ENCODE results near the gene TSNAXIP1. TPM values are rescaled to one million over a fixed set of nuclear protein-coding genes. Genes with fewer than 3 reads are reported as not detected.

TSNAXIP1 gene
- total RNA-seq, 4 donors from 2014 or later = 0.34 to 1.4 (median 0.87) TPM

- Histone ChIP-seq H3K4me1 (peaks cover 21% of the 10 kb centered on the region), H3K36me3 (peaks cover 5% of the 10 kb centered on the region), H3K27me3 (no peaks in the 10 kb centered on the region), H3K27ac (peak overlapping the region; percentile 84), H3K4me3 (peak overlapping the region; percentile 95), H3K9me3 (no peaks in the 10 kb centered on the region)
- 0% methylated on average over 12 of the region's 26 CpGs for WGBS
- no peak for DNase-seq (ENCODE audit: low spot score in 2 of 2)
- TF ChIP-seq POLR2A (IDR thresholded peaks at IDR 0.05) = no peak
- TF ChIP-seq, protein P1, sequence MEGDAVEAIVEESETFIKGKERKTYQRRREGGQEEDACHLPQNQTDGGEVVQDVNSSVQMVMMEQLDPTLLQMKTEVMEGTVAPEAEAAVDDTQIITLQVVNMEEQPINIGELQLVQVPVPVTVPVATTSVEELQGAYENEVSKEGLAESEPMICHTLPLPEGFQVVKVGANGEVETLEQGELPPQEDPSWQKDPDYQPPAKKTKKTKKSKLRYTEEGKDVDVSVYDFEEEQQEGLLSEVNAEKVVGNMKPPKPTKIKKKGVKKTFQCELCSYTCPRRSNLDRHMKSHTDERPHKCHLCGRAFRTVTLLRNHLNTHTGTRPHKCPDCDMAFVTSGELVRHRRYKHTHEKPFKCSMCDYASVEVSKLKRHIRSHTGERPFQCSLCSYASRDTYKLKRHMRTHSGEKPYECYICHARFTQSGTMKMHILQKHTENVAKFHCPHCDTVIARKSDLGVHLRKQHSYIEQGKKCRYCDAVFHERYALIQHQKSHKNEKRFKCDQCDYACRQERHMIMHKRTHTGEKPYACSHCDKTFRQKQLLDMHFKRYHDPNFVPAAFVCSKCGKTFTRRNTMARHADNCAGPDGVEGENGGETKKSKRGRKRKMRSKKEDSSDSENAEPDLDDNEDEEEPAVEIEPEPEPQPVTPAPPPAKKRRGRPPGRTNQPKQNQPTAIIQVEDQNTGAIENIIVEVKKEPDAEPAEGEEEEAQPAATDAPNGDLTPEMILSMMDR (IDR thresholded peaks at IDR 0.05) = no peak
- no peak for TF ChIP-seq EP300 (IDR thresholded peaks at IDR 0.05)
- TF ChIP-seq POLR2AphosphoS5 (IDR thresholded peaks at IDR 0.05) = no peak
Measured at GRCh38 chr16:67805718-67806427, 816 bp upstream of the TSNAXIP1 start.

DNA sequence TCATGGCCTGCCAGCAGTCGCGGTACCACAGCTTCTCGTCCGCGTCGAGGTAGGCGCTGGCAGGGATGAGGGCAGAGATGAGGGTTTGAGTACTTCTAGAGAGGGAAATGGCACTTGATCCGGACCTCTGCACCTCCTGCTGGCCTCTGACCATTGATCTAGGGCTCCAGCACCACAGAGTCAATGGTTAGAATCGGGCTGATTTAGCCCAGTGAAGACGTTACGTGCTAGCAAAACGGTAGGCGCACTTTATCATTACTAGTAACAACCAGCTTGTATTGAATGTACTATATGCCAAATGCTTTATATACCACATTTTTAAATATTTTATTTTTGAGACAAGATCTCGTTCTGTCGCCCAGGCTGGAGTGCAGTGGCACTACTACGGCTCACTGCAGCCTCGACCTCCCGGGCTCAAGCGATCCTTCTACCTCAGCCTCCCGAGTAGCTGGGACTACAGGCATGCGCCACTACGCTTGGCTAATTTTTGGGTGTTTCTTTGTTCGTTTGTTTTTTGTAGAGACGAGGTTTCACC, 526 bp downstream of the TSNAXIP1 start:
- DNase-seq (ENCODE audit: low spot score in 2 of 2) = no peak
- H3K4me3 ChIP-seq = peak overlapping the region; percentile 95
- no peaks in the 10 kb centered on the region for H3K27me3 ChIP-seq
- H3K27ac ChIP-seq = peak overlapping the region; percentile 55
- peaks cover 18% of the 10 kb centered on the region for H3K4me1 ChIP-seq
- H3K36me3 ChIP-seq = peaks cover 5% of the 10 kb centered on the region
- WGBS = 28% methylated on average over 24 of the region's 24 CpGs
- no peaks in the 10 kb centered on the region for H3K9me3 ChIP-seq
- TF ChIP-seq EP300 (IDR thresholded peaks at IDR 0.05) (no peak), POLR2AphosphoS5 (IDR thresholded peaks at IDR 0.05) (no peak), POLR2A (IDR thresholded peaks at IDR 0.05) (no peak)
- TF ChIP-seq, protein P1 (IDR thresholded peaks at IDR 0.05) = no peak

GRCh38 chr16:67811899-67812298, 5.2 kb downstream of the TSNAXIP1 start:
- 95% methylated on average over 1 of the region's 1 CpG for WGBS

GRCh38 chr16:67814567-67814966, 7.9 kb downstream of the TSNAXIP1 start:
- H3K27me3 ChIP-seq = no peaks in the 10 kb centered on the region
- WGBS = 98% methylated on average over 6 of the region's 8 CpGs
- no peak overlapping the region for H3K27ac ChIP-seq

More at GRCh38 chr16:67811899-67812298, 5.2 kb downstream of the TSNAXIP1 start:
- no peaks in the 10 kb centered on the region for H3K9me3 ChIP-seq
- no peaks in the 10 kb centered on the region for H3K36me3 ChIP-seq
- no peak overlapping the region for H3K4me3 ChIP-seq
- no peak overlapping the region for H3K27ac ChIP-seq
- H3K4me1 ChIP-seq = peaks cover 14% of the 10 kb centered on the region
- no peaks in the 10 kb centered on the region for H3K27me3 ChIP-seq
- DNase-seq (ENCODE audit: low spot score in 2 of 2) = no peak
- no peak for TF ChIP-seq POLR2A (IDR thresholded peaks at IDR 0.05)
- TF ChIP-seq EP300 (IDR thresholded peaks at IDR 0.05) = no peak
- TF ChIP-seq, protein P1 (IDR thresholded peaks at IDR 0.05) = no peak
- no peak for TF ChIP-seq POLR2AphosphoS5 (IDR thresholded peaks at IDR 0.05)

More at GRCh38 chr16:67814567-67814966, 7.9 kb downstream of the TSNAXIP1 start:
- Histone ChIP-seq H3K4me1 (peaks cover 8% of the 10 kb centered on the region), H3K9me3 (no peaks in the 10 kb centered on the region), H3K4me3 (no peak overlapping the region), H3K36me3 (no peaks in the 10 kb centered on the region)
- no peak for TF ChIP-seq EP300 (IDR thresholded peaks at IDR 0.05)
- TF ChIP-seq, protein P1 (IDR thresholded peaks at IDR 0.05) = no peak
- TF ChIP-seq POLR2AphosphoS5 (IDR thresholded peaks at IDR 0.05) = no peak
- no peak for TF ChIP-seq POLR2A (IDR thresholded peaks at IDR 0.05)
- no peak for DNase-seq (ENCODE audit: low spot score in 2 of 2)

All from suprapubic skin (tissue), 4 donors.